ENCODE measurements around the gene BGLAP. TPM values are rescaled to one million over a fixed set of nuclear protein-coding genes. Genes with fewer than 3 reads are reported as not detected.

BGLAP gene
- total RNA-seq, 1 experiment from 2014 or later: 1.4 TPM

GRCh38 chr1:156258859-156259258, 16.9 kb downstream of the BGLAP start:
- intact Hi-C loops (cut with micrococcal nuclease): no loop called here
- BruUV-seq (replicated peaks): no TSS peak
- POLR2A ChIA-PET: no interaction called here
- Histone ChIP-seq H4K20me1 (ENCODE audit: insufficient read depth) (no peaks in the 10 kb centered on the region; the same call in 1 of the 2 replicates), H3K9ac (ENCODE audit: low read length) (no peak overlapping the region), H3K4me1 (ENCODE audit: control insufficient read depth in 1 of 2, insufficient read depth in 2 of 2, low read length in 2 of 2) (peaks cover 0 to 16% of the 10 kb centered on the region in 2 experiments; a peak in 2 of 4 replicates), H2AFZ (ENCODE audit: low read depth, low read length, poor library complexity, severe bottlenecking) (no peak overlapping the region), H3K9me2 (ENCODE audit: insufficient read depth) (no peaks in the 10 kb centered on the region), H3K36me3 (ENCODE audit: control insufficient read depth in 1 of 2, insufficient read depth in 2 of 2, low read length in 2 of 2) (peaks cover 65% of the 10 kb centered on the region in 2 experiments), H3K27ac (ENCODE audit: low read depth, low read length) (no peak overlapping the region), H3K79me2 (ENCODE audit: insufficient read depth, low read length) (peaks cover 6% of the 10 kb centered on the region; the same call in 1 of the 2 replicates), H3K4me2 (ENCODE audit: low read length) (no peak overlapping the region), H3K4me3 (replicated peaks in 1 of 2; ENCODE audit: low read depth in 1 of 2, low read length in 2 of 2) (no peak overlapping the region), H3K9me3 (ENCODE audit: control insufficient read depth in 1 of 2, insufficient read depth in 1 of 2, low read depth in 1 of 2, low read length in 2 of 2) (no peaks in the 10 kb centered on the region), H3K27me3 (ENCODE audit: insufficient read depth, low read length) (no peaks in the 10 kb centered on the region)
- TF ChIP-seq TCF7L2 (IDR thresholded peaks at IDR 0.05; ENCODE audit: borderline replicate concordance, extremely low read depth, insufficient read depth, insufficient read length): no peak
- TF ChIP-seq REST (IDR thresholded peaks at IDR 0.05; ENCODE audit: low read depth): no peak
- no peak for TF ChIP-seq SP1 (IDR thresholded peaks at IDR 0.05; ENCODE audit: low read depth)
- TF ChIP-seq CEBPB (IDR thresholded peaks at IDR 0.05; ENCODE audit: low read depth): no peak
- no peak for TF ChIP-seq ELF1 (IDR thresholded peaks at IDR 0.05; ENCODE audit: borderline replicate concordance, low read depth)
- TF ChIP-seq CTCF (IDR thresholded peaks at IDR 0.05 in 2 of 3, conservative IDR thresholded peaks at IDR 0.05 in 1 of 3; ENCODE audit: borderline replicate concordance in 1 of 3, insufficient read depth in 1 of 3, low read depth in 2 of 3, low read length in 2 of 3): no peak
- no peak for TF ChIP-seq POLR2A (IDR thresholded peaks at IDR 0.05; ENCODE audit: borderline replicate concordance, extremely low read depth, insufficient read depth, insufficient read length)
- ATAC-seq (no peak), DNase-seq (ENCODE audit: low read depth, low spot score) (no peak)
- CTCF ChIA-PET: no interaction called here
- RAD21 ChIA-PET (ENCODE audit: low non-redundant PET in 1 of 2, low total read pairs in 2 of 2, uncharacterized antibody in 2 of 2, unreplicated experiment in 2 of 2): no interaction called here
